Subcutaneous adipose tissue (tissue), 4 donors: ENCODE results near the gene EVA1A. TPM values are rescaled to one million over a fixed set of nuclear protein-coding genes. Genes with fewer than 3 reads are reported as not detected.

Source experiments
- CTCF ChIP-seq: fragments of 450-650 bp; IDR thresholded peaks from one replicate; pipeline ENCODE4 v1.5.1; 2016; ENCODE audit warnings: low read depth, mild to moderate bottlenecking, control low read depth, antibody characterized with exemption, moderate library complexity
- total RNA-seq, 4 donors: library from RNA; depleted of rRNA; stranded (reverse); fragments of >200 nt; gene quantifications; one replicate each; pipeline ENCODE4 v1.1.0, GENCODE V29; 2016

The EVA1A gene
- total RNA-seq, 4 donors from 2014 or later, result 0.33 to 1.9 TPM; not detected in 2

- TF ChIP-seq CTCF, result no peak
These were observed 14.8 kb downstream of the EVA1A start for GRCh38 chr2:75545922-75546321.

- TF ChIP-seq CTCF, result no peak
These were observed 15.4 kb downstream of the EVA1A start for GRCh38 chr2:75545387-75545786.

GRCh38 chr2:75543446-75543845 lies 17.3 kb downstream of the EVA1A start:
- TF ChIP-seq CTCF, result no peak

- no peak for TF ChIP-seq CTCF
These were observed 19.3 kb downstream of the EVA1A start for GRCh38 chr2:75541430-75541829.

GRCh38 chr2:75540994-75541393 lies 19.7 kb downstream of the EVA1A start:
- no peak for TF ChIP-seq CTCF

GRCh38 chr2:75539955-75540716 lies 20.6 kb downstream of the EVA1A start:
- no peak for TF ChIP-seq CTCF

GRCh38 chr2:75538521-75539490 lies 21.9 kb downstream of the EVA1A start:
- TF ChIP-seq CTCF, result no peak
